GM10266 (cell line): ENCODE results near the gene DYNLRB1.

Experiments used
- DNase-seq: peaks from one replicate; pipeline ENCODE4 v3.0.0; 2012; ENCODE audit errors: extremely low spot score
- CTCF ChIP-seq: IDR thresholded peaks from 2 replicates; pipeline ENCODE4 v1.5.1; 2012; ENCODE audit warnings: mild to moderate bottlenecking, low read depth; ENCODE audit not compliant: control insufficient read depth, insufficient read depth; ENCODE audit errors: missing control alignments

The DYNLRB1 gene

GRCh38 chr20:34578025-34578424, 61.8 kb downstream of the DYNLRB1 start:
- no peak for TF ChIP-seq CTCF
- DNase-seq: no peak

- TF ChIP-seq CTCF: no peak
- DNase-seq: no peak
Observed at GRCh38 chr20:34578521-34578920, 62.3 kb downstream of the DYNLRB1 start.

- DNase-seq: no peak
- TF ChIP-seq CTCF: no peak
Observed at GRCh38 chr20:34579191-34579978, 63.2 kb downstream of the DYNLRB1 start.

GRCh38 chr20:34579979-34580940, 64.0 kb downstream of the DYNLRB1 start:
- TF ChIP-seq CTCF: no peak
- DNase-seq: no peak

- TF ChIP-seq CTCF: no peak
- no peak for DNase-seq
Observed at GRCh38 chr20:34581341-34582184, 65.3 kb downstream of the DYNLRB1 start.

GRCh38 chr20:34582221-34582620, 66.0 kb downstream of the DYNLRB1 start:
- no peak for TF ChIP-seq CTCF
- no peak for DNase-seq
